ENCODE results near the gene RAMP3. TPM values are rescaled to one million over a fixed set of nuclear protein-coding genes. Genes with fewer than 3 reads are reported as not detected.

Gene RAMP3
- total and polyA plus RNA-seq, 10 of the 15 experiments (the other 5 are each of a cell fraction or from before 2014, with no cell fraction given): not detected

GRCh38 chr7:45202625-45203024 lies 45.0 kb downstream of the RAMP3 start (continued):
- TF ChIP-seq, protein P1, sequence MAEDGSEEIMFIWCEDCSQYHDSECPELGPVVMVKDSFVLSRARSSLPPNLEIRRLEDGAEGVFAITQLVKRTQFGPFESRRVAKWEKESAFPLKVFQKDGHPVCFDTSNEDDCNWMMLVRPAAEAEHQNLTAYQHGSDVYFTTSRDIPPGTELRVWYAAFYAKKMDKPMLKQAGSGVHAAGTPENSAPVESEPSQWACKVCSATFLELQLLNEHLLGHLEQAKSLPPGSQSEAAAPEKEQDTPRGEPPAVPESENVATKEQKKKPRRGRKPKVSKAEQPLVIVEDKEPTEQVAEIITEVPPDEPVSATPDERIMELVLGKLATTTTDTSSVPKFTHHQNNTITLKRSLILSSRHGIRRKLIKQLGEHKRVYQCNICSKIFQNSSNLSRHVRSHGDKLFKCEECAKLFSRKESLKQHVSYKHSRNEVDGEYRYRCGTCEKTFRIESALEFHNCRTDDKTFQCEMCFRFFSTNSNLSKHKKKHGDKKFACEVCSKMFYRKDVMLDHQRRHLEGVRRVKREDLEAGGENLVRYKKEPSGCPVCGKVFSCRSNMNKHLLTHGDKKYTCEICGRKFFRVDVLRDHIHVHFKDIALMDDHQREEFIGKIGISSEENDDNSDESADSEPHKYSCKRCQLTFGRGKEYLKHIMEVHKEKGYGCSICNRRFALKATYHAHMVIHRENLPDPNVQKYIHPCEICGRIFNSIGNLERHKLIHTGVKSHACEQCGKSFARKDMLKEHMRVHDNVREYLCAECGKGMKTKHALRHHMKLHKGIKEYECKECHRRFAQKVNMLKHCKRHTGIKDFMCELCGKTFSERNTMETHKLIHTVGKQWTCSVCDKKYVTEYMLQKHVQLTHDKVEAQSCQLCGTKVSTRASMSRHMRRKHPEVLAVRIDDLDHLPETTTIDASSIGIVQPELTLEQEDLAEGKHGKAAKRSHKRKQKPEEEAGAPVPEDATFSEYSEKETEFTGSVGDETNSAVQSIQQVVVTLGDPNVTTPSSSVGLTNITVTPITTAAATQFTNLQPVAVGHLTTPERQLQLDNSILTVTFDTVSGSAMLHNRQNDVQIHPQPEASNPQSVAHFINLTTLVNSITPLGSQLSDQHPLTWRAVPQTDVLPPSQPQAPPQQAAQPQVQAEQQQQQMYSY (CRISPR knock-in tag; IDR thresholded peaks at IDR 0.05): no peak
- TF ChIP-seq MTA2 (IDR thresholded peaks at IDR 0.05; ENCODE audit: low read depth): no peak

DNA sequence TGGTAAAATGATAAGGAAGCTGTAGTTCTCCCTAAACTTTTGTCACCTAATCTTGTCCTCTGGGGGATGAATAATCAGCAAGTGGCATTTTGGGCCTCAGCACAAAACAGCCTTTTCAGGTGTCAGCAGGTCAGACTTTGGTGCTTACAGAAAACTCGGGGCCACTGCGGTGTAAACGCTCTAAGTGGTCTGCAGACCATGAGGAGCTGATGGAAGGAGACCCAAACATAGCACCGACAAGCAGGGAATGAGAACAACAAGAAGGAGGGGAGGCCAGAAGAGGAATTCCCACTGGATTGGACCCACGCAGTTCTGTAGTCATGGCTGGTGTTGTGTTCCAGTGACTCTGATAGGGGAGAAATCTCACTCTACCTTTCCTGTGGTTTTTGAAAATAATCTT lies 45.4 kb downstream of the RAMP3 start:
- RAD21 ChIA-PET (ENCODE audit: unreplicated experiment): no interaction called here
- ATAC-seq: no peak
- H2AFZ ChIP-seq (ENCODE audit: control insufficient read depth, low read depth, low read length): no peak overlapping the region
- H3K36me3 ChIP-seq (ENCODE audit: control insufficient read depth in 2 of 2, insufficient read depth in 2 of 2, low read length in 1 of 2): no peaks in the 10 kb centered on the region
- 77% methylated on average over 5 of the region's 5 CpGs for WGBS (ENCODE audit: insufficient coverage, insufficient replicate concordance, low lambda C conversion rate, missing lambda C conversion rate)
- no peak overlapping the region for H3K4me3 ChIP-seq
- CTCF ChIA-PET: no interaction called here
- BruUV-seq (replicated peaks): no TSS peak
- no peaks in the 10 kb centered on the region for H4K20me1 ChIP-seq (ENCODE audit: control insufficient read depth, insufficient read depth)
- FAIRE-seq: no peak
- TF ChIP-seq, protein P2, sequence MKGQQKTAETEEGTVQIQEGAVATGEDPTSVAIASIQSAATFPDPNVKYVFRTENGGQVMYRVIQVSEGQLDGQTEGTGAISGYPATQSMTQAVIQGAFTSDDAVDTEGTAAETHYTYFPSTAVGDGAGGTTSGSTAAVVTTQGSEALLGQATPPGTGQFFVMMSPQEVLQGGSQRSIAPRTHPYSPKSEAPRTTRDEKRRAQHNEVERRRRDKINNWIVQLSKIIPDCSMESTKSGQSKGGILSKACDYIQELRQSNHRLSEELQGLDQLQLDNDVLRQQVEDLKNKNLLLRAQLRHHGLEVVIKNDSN (IDR thresholded peaks at IDR 0.05; ENCODE audit: borderline replicate concordance, extremely low read length, insufficient read depth, low read depth, low read length): no peak
- no peak for TF ChIP-seq NR2C2 (IDR thresholded peaks at IDR 0.05; ENCODE audit: borderline replicate concordance, control insufficient read depth, insufficient read length, low read depth)
- SMC1A ChIA-PET (ENCODE audit: uncharacterized antibody, unreplicated experiment): no interaction called here
- H3K27me3 ChIP-seq (replicated peaks in 1 of 2; ENCODE audit: control insufficient read depth in 2 of 2, insufficient read depth in 2 of 2, low read length in 1 of 2): no peaks in the 10 kb centered on the region
- in situ Hi-C loops (cut with MboI): no loop called here
- no peak overlapping the region for H3K4me2 ChIP-seq (ENCODE audit: control insufficient read depth, insufficient read depth)
- DNase-seq (ENCODE audit: low read depth, low spot score): no peak
- H3K4me1 ChIP-seq (ENCODE audit: control insufficient read depth, insufficient read depth, low read length): peaks cover 7% of the 10 kb centered on the region
- no peak overlapping the region for H3K9ac ChIP-seq (ENCODE audit: control insufficient read depth, insufficient read depth, low read length)
- POLR2A ChIA-PET: no interaction called here
- H3K79me2 ChIP-seq (ENCODE audit: control insufficient read depth, insufficient read depth, low read length): no peaks in the 10 kb centered on the region
- no peak overlapping the region for H3K27ac ChIP-seq (ENCODE audit: control insufficient read depth, insufficient read depth)
- no peaks in the 10 kb centered on the region; the same call in 2 of the 3 replicates for H3K9me3 ChIP-seq (replicated peaks; ENCODE audit: control insufficient read depth, insufficient read depth, low read length)
- intact Hi-C loops (cut with micrococcal nuclease; ENCODE audit: unreplicated experiment): no loop called here

All from GM12878 (cell line).